Measurements from ENCODE around the gene PTGDS.
"Not testable (repeated sequence)": the region's sequence is repeated elsewhere in the genome, so short reads cannot be mapped to it uniquely, and the experiment has no call there.

The PTGDS gene

GRCh38 chr9:136997371-136997770 lies 20.1 kb downstream of the PTGDS start:
- FAIRE-seq (no peak), DNase-seq (ENCODE audit: insufficient read length) (no peak)
- TF ChIP-seq POLR2A (IDR thresholded peaks at IDR 0.05; ENCODE audit: low read depth, low read length) (no peak), POLR2AphosphoS5 (IDR thresholded peaks at IDR 0.05; ENCODE audit: low read depth, low read length) (no peak), TAF1 (IDR thresholded peaks at IDR 0.05; ENCODE audit: borderline replicate concordance, low read depth, low read length) (no peak)

- DNase-seq (ENCODE audit: insufficient read length): no peak
- no peak for FAIRE-seq
- TF ChIP-seq POLR2A (IDR thresholded peaks at IDR 0.05; ENCODE audit: low read depth, low read length) (no peak), POLR2AphosphoS5 (IDR thresholded peaks at IDR 0.05; ENCODE audit: low read depth, low read length) (no peak), TAF1 (IDR thresholded peaks at IDR 0.05; ENCODE audit: borderline replicate concordance, low read depth, low read length) (no peak)
Observed at GRCh38 chr9:136997830-136998234, 20.5 kb downstream of the PTGDS start.

- DNase-seq (ENCODE audit: insufficient read length) (peak; percentile 69), FAIRE-seq (peak; percentile 93)
- TF ChIP-seq POLR2A (IDR thresholded peaks at IDR 0.05; ENCODE audit: low read depth, low read length): no peak
- TF ChIP-seq POLR2AphosphoS5 (IDR thresholded peaks at IDR 0.05; ENCODE audit: low read depth, low read length): no peak
- TF ChIP-seq TAF1 (IDR thresholded peaks at IDR 0.05; ENCODE audit: borderline replicate concordance, low read depth, low read length): no peak
Observed at GRCh38 chr9:137000177-137000930, 23.1 kb downstream of the PTGDS start.

- TF ChIP-seq POLR2A (IDR thresholded peaks at IDR 0.05; ENCODE audit: low read depth, low read length) (no peak), TAF1 (IDR thresholded peaks at IDR 0.05; ENCODE audit: borderline replicate concordance, low read depth, low read length) (no peak), POLR2AphosphoS5 (IDR thresholded peaks at IDR 0.05; ENCODE audit: low read depth, low read length) (no peak)
- FAIRE-seq: no peak
- DNase-seq (ENCODE audit: insufficient read length): no peak
Observed at GRCh38 chr9:137001857-137002645, 24.7 kb downstream of the PTGDS start.

- DNase-seq (ENCODE audit: insufficient read length): no peak
- FAIRE-seq: no peak
- TF ChIP-seq POLR2A (IDR thresholded peaks at IDR 0.05; ENCODE audit: low read depth, low read length) (no peak), TAF1 (IDR thresholded peaks at IDR 0.05; ENCODE audit: borderline replicate concordance, low read depth, low read length) (no peak), POLR2AphosphoS5 (IDR thresholded peaks at IDR 0.05; ENCODE audit: low read depth, low read length) (no peak)
Observed at GRCh38 chr9:137002646-137003041, 25.3 kb downstream of the PTGDS start.

- not testable (repeated sequence) for DNase-seq (ENCODE audit: insufficient read length); FAIRE-seq
Observed at GRCh38 chr9:137004285-137004684, 27.0 kb downstream of the PTGDS start.

GRCh38 chr9:137006116-137007003 lies 29.1 kb downstream of the PTGDS start:
- no peak for DNase-seq (ENCODE audit: insufficient read length)
- TF ChIP-seq TAF1 (IDR thresholded peaks at IDR 0.05; ENCODE audit: borderline replicate concordance, low read depth, low read length): no peak
- no peak for TF ChIP-seq POLR2A (IDR thresholded peaks at IDR 0.05; ENCODE audit: low read depth, low read length)
- TF ChIP-seq POLR2AphosphoS5 (IDR thresholded peaks at IDR 0.05; ENCODE audit: low read depth, low read length): no peak
- no peak for FAIRE-seq

GRCh38 chr9:137007108-137007815 lies 30.0 kb downstream of the PTGDS start:
- no peak for FAIRE-seq
- no peak for DNase-seq (ENCODE audit: insufficient read length)
- no peak for TF ChIP-seq TAF1 (IDR thresholded peaks at IDR 0.05; ENCODE audit: borderline replicate concordance, low read depth, low read length)
- no peak for TF ChIP-seq POLR2A (IDR thresholded peaks at IDR 0.05; ENCODE audit: low read depth, low read length)
- no peak for TF ChIP-seq POLR2AphosphoS5 (IDR thresholded peaks at IDR 0.05; ENCODE audit: low read depth, low read length)

GRCh38 chr9:137007816-137008270 lies 30.5 kb downstream of the PTGDS start:
- no peak for DNase-seq (ENCODE audit: insufficient read length)
- TF ChIP-seq POLR2AphosphoS5 (IDR thresholded peaks at IDR 0.05; ENCODE audit: low read depth, low read length) (no peak), TAF1 (IDR thresholded peaks at IDR 0.05; ENCODE audit: borderline replicate concordance, low read depth, low read length) (no peak), POLR2A (IDR thresholded peaks at IDR 0.05; ENCODE audit: low read depth, low read length) (no peak)
- no peak for FAIRE-seq

GRCh38 chr9:137008312-137008711 lies 31.0 kb downstream of the PTGDS start:
- no peak for DNase-seq (ENCODE audit: insufficient read length)
- no peak for FAIRE-seq
- TF ChIP-seq TAF1 (IDR thresholded peaks at IDR 0.05; ENCODE audit: borderline replicate concordance, low read depth, low read length): no peak
- TF ChIP-seq POLR2AphosphoS5 (IDR thresholded peaks at IDR 0.05; ENCODE audit: low read depth, low read length): no peak
- TF ChIP-seq POLR2A (IDR thresholded peaks at IDR 0.05; ENCODE audit: low read depth, low read length): no peak

- no peak for FAIRE-seq
- TF ChIP-seq POLR2AphosphoS5 (IDR thresholded peaks at IDR 0.05; ENCODE audit: low read depth, low read length): no peak
- TF ChIP-seq POLR2A (IDR thresholded peaks at IDR 0.05; ENCODE audit: low read depth, low read length): no peak
- no peak for TF ChIP-seq TAF1 (IDR thresholded peaks at IDR 0.05; ENCODE audit: borderline replicate concordance, low read depth, low read length)
- DNase-seq (ENCODE audit: insufficient read length): no peak
Observed at GRCh38 chr9:137009217-137009616, 31.9 kb downstream of the PTGDS start.
